IPS-18c (cell line): ENCODE data around the gene RSPH6A.

ENCODE experiments used
- H3K4me3 ChIP-seq: 2 replicates; pipeline ENCODE4 v1.7.0; 2013; ENCODE audit warnings: low read depth, mild to moderate bottlenecking, low read length, moderate library complexity; ENCODE audit not compliant: insufficient read depth
- H3K9me3 ChIP-seq: one replicate; pipeline ENCODE4 v1.6.1; 2013; ENCODE audit warnings: mild to moderate bottlenecking, low read length, moderate library complexity; ENCODE audit not compliant: control insufficient read depth, insufficient read depth

The RSPH6A gene

GRCh38 chr19:45827459-45828093 is 12.5 kb upstream of the RSPH6A start:
- Histone ChIP-seq H3K4me3 (no peak overlapping the region), H3K9me3 (no peaks in the 10 kb centered on the region)

GRCh38 chr19:45826934-45827333 is 11.8 kb upstream of the RSPH6A start:
- no peak overlapping the region for H3K4me3 ChIP-seq
- no peaks in the 10 kb centered on the region for H3K9me3 ChIP-seq

GRCh38 chr19:45825917-45826893 is 11.1 kb upstream of the RSPH6A start:
- no peaks in the 10 kb centered on the region for H3K9me3 ChIP-seq
- no peak overlapping the region for H3K4me3 ChIP-seq

GRCh38 chr19:45825263-45825605 is 10.1 kb upstream of the RSPH6A start:
- H3K9me3 ChIP-seq: no peaks in the 10 kb centered on the region
- no peak overlapping the region for H3K4me3 ChIP-seq

- no peak overlapping the region for H3K4me3 ChIP-seq
- H3K9me3 ChIP-seq: no peaks in the 10 kb centered on the region
Observed at GRCh38 chr19:45824531-45825262, 9.6 kb upstream of the RSPH6A start.

GRCh38 chr19:45824041-45824471 is 8.9 kb upstream of the RSPH6A start:
- H3K4me3 ChIP-seq: no peak overlapping the region

GRCh38 chr19:45823182-45823581 is 8.1 kb upstream of the RSPH6A start:
- no peak overlapping the region for H3K4me3 ChIP-seq
- no peaks in the 10 kb centered on the region for H3K9me3 ChIP-seq

More at GRCh38 chr19:45824041-45824471, 8.9 kb upstream of the RSPH6A start:
- H3K9me3 ChIP-seq: no peaks in the 10 kb centered on the region

GRCh38 chr19:45822716-45823115 is 7.6 kb upstream of the RSPH6A start:
- Histone ChIP-seq H3K9me3 (no peaks in the 10 kb centered on the region), H3K4me3 (no peak overlapping the region)

GRCh38 chr19:45821570-45821969 is 6.5 kb upstream of the RSPH6A start:
- Histone ChIP-seq H3K4me3 (no peak overlapping the region), H3K9me3 (no peaks in the 10 kb centered on the region)

- no peaks in the 10 kb centered on the region for H3K9me3 ChIP-seq
- H3K4me3 ChIP-seq: no peak overlapping the region
Observed at GRCh38 chr19:45821103-45821521, 6.0 kb upstream of the RSPH6A start.

GRCh38 chr19:45820413-45821102 is 5.5 kb upstream of the RSPH6A start:
- H3K4me3 ChIP-seq: no peak overlapping the region
- H3K9me3 ChIP-seq: no peaks in the 10 kb centered on the region

- no peaks in the 10 kb centered on the region for H3K9me3 ChIP-seq
- no peak overlapping the region for H3K4me3 ChIP-seq
Observed at GRCh38 chr19:45819769-45820168, 4.7 kb upstream of the RSPH6A start.

GRCh38 chr19:45817725-45818301 is 2.7 kb upstream of the RSPH6A start:
- no peaks in the 10 kb centered on the region for H3K9me3 ChIP-seq
- H3K4me3 ChIP-seq: no peak overlapping the region

GRCh38 chr19:45817010-45817724 is 2.1 kb upstream of the RSPH6A start:
- Histone ChIP-seq H3K9me3 (no peaks in the 10 kb centered on the region), H3K4me3 (peak overlapping the region; percentile 77)

GRCh38 chr19:45816236-45817009 is 1.3 kb upstream of the RSPH6A start:
- peak overlapping the region; percentile 77 for H3K4me3 ChIP-seq
- no peaks in the 10 kb centered on the region for H3K9me3 ChIP-seq
